Hippocampal formation (tissue), 2 donors: ENCODE measurements around the gene DAAM1.

Source experiments
- DNase-seq, 2 donors: peaks; one replicate each; lab custom pipeline; 2025; lab: John Stamatoyannopoulos, UW

DAAM1 gene

DNA sequence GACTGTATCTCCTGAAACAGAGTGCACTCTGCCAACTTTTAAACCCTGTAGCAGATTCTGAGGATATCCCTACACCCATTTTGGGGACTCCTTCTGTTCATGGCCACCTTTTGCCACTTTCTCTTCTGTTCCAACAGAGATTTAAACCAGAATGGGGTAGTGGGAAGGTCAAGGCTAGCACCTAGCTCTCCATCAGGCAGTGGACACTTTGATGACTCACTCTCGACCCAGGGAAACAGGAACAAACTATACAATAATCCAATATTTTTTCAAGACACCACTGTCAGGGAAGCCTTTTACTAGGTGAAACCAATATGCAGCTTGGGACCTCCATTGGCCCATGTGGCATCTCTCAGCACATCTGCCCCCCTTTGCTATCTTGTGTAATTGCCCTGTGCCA is 103.6 kb downstream of the DAAM1 start:
- no peak for DNase-seq

DNA sequence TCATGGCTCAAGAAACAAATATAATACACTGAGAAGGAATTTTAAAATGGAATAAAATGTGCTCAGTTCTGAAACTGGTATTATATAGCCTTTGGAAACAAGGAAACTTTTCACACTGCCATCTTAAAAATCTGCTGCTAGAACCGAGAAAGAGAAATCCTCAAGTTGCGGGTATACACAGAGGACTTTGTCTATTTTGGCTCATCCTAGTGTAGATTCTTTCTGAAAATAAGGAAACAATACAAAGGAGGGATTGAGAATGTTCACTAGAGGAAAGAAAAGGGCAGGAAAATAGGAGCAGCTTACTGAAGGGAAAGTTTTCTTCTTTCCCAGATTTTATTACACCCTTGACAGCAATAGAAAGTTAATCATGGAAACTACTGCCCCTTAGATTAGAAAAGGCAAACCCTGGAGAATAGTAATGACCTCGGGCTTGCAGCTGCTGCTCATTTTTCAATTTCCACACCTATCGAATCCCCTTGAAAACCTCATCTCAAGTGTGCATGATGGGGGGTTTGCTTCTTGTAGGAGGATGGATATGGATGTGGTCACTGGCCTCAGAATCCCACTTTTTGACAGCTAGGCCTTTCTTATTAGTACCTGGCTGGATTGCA is 104.6 kb downstream of the DAAM1 start:
- no peak for DNase-seq

DNA sequence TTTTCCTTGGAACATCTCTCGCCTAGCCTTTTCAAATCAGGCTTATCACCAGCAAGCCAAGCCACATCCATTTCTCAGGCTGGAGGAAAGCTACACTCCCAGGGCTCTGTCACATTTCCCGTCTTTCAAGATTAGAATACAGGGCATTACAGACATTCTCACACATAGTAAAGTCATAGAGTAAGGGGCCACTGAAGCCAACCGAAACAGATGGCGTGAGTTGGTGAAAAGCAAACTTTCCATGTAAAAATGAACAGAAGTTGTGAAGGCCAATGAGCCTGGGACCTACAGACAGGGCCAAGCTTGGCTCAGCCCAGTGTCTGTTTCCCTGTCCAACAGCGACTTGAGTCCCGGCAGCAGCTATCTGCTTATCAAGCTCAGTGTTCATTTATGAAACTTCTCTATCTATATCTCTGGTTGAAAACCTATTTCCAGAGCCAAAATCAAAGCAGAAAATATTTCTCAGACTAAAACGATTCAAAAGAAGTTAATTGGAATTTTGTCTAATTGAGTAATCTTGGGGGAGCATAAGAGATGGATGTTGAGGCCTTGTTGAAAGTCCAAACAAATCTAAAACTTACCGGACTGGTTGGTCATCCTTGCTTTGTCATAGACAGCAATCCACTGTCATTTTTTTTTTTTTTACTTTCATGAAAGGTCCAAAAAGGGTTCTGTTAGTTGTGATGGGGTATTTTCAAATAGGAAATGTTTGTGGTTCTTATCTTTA is 105.6 kb downstream of the DAAM1 start:
- DNase-seq, result no peak

DNA sequence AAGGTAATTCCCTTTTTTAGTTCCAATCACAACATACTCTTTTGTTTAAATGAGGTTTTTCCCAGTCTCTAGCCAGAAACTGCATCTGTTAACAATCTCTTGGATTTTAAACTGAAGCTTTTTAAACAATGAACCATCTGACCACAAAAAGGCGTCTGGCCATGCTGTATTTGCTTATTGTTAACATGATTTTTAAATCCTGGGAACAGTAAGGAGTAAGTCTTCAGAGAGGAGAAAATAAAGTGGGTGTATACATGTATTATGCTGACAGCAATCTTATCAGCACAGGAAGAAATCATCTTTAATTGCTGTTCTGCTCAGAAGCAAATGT is 106.2 kb downstream of the DAAM1 start:
- no peak for DNase-seq

DNA sequence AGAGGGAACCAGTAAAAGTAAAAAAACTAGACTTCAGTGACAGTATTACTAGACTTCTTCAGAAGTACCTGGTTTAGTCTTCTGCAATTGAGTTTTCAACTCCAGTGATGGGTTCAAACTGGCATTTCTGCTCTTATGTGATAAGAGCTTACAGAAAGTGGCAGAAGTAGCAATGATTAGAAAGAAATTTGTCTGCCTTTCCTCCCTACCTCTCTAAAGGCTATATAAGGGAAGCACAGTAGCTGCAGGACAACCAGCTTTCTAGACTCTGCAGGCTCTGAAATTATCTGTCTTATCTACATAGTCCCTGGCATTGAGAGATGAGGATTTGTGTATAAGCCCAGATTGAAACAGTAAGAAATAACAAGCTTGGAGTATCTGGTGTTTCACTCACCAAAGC is 107.5 kb downstream of the DAAM1 start:
- no peak for DNase-seq

DNA sequence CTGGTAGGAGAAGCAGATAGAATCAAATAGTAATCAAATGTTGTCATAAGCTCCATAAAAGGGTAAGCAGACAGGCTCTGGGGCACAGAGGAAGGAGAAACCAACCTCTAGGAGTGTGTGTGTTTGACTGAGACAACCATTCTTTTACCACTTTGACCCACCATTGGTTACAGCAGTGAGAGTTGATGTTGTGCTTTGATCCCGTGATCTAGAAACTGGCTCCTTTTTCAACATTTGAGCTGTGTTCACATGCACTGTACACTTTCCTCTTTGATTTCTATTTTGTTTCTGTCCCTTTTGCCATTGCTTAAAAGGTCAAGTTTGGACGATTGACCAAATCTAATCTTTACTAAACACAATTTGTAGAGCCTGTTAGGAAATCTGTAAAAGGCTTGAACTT is 108.0 kb downstream of the DAAM1 start:
- no peak for DNase-seq

DNA sequence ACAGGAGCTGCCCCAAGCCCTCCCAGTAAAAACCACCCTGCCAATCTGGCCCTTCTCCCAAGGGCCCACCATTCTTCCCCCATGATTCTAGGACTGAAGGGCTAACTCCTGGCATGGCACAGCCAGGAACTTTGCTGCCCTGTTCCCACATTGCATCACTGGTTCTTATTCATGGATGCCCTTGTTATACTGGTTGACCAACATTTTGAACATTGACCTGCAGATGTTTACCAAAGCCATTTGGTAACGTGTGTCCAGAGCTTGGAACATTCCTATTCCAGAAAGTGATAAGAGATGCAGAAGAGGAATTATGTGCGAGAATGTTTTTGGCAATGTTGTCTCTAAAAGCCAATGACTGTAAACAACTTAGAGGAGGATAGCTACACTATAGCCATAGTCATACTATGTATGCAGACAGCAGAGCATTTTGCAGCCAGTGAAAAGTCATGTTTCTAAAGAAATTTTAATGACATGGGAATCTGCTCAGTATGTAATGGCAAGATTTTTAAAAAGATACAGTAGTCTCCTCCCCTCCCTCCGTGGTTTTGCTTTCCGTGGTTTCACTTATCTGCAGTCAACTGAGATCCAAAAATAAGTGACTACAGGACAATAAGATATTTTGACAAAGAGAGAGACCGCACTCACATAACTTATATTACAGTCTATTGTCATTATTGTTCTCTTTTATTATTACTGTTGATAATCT is 108.8 kb downstream of the DAAM1 start:
- no peak for DNase-seq

DNA sequence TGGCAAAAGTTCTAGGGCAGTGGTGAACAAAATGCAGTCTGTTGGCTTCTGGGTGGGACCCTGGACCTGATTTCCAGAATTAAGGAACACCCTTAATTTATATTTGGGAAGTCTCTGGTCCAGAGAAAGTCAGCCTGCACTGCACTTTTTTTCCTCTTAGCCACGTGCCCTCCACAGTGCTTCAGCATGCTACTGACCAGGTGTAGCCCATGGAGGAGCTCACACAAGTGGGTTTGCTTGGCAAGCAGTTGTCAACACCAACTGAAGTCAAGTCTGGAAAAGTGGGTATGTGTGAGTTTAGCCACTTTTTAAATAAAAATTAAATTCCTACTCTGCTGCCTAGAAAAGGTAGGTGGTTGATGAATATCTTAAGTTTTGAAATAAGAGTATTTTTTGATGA is 111.3 kb downstream of the DAAM1 start:
- no peak for DNase-seq

DNA sequence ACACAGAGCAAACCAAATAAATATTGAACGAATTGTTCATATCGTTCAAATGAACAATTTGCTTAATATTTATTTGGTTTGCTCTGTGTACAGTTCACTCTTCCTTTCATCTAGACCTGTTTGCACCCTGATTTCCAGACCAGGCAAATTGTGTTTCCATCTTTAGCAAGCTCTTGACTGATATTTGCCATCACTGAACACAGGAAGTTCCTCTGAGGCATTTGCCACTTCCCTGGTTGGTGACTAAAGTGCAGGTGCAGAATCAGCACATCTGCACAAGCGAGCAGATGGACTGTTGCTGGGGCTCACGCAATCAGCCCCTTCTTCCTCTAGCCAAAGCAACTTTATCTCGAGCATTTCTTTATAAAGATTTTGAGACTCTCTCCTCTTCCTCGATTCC is 112.9 kb downstream of the DAAM1 start:
- DNase-seq, result no peak

DNA sequence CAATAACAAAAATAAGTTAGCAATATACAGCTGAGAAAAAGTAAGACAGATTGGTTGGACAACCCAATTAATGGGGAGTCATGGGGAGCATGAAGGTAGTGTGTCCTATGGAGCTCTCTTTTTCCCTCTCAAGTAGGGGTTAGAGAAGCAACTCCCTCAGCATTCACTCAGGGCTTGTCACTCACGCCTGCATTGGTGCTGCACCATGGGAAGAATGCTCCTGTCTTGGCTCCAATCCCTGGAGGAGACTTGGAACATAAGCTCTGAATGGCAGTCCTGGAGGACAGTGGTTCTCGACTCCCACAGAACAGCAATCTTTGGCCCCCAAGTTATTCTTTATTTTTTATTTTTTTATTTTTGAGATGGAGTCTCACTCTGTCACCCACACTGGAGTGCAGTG is 113.8 kb downstream of the DAAM1 start:
- no peak for DNase-seq

DNA sequence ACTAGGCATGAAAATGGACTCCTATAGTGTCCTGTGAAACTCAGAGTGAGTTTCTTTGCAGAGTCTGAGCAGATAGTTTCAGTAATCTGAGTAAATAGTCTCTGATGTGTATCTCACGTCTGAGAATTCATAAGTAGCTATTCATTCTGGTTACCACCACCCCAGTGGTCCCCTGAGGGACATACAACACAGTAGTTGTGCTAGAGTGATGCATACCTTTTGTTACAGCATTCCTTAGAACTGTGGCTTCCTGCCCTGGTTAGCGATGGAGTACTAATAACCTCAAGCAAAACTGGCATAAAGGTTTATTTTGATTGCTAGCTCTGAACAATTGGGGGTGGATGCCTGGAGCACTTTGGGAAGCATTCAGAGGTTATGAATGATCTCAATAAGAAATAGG is 114.7 kb downstream of the DAAM1 start:
- no peak for DNase-seq

DNA sequence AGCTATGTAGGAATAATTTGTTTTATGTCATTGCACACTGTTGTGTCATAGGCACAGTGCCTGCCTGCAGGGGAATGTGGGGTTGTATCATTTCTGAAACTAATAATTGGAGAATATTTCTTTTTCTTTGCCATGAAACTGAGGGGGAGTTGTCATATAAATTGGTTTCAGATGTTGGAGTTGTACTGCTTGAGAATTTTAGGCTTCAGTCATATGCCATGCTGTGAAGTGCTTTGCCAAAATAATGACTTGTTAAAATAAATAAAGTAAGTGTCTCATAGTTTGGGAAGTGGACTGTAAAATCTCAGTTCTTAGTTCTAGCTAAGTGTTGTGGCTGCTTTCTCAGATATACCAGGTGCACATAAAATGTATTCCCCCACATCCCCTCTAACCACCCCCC is 116.8 kb downstream of the DAAM1 start:
- no peak for DNase-seq

DNA sequence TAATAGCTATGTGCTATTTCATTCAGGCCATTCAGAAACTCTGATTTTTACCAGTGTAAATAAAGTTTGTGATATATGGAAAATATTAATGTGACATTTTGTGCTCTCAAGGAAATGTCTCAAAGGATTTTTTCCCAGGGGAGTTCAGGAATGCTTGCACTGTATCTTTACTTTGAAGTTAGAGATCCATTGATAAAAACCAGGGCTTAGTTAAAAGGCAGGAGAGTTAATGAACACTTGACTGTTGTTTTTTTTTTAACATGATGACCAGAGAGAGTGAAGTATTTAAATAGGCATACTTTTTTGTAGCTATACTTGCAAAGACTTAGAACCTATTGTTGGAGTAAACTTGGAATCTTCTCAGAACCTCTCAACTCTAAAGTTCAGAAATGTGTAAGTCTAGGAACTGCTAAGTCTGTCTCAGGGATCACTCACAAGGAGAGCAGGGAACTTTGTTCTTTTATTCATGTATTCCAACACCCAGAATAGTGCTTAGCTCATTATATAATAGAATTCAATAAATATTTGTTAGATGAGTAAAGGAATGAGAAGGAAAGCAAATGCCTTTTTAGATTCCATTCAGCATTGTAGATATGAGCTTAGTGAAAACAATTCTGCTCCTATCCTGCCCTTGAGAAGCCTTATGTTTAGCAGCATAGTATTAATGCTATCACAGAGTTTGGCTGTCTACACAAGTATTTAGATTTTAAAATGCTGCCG is 117.5 kb downstream of the DAAM1 start:
- no peak for DNase-seq

DNA sequence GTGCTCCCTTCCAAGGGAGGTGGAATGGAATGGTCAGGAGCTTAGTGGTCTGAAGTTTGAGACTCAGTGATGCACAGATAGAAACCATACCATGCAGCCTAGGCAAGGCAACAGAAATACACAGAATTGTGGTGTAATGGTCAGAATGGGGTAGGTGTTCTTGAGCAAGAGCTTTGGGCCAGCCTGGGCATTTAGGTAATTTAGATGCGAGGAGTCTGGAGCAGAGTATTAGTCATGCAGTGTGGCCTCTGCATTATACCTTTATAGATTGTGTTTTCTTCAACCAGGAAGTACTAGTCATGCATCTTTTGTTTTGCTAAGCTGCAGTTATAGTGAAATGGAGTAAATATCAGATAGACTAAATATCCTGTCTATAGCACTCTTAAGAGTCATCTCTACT is 118.3 kb downstream of the DAAM1 start:
- no peak for DNase-seq

DNA sequence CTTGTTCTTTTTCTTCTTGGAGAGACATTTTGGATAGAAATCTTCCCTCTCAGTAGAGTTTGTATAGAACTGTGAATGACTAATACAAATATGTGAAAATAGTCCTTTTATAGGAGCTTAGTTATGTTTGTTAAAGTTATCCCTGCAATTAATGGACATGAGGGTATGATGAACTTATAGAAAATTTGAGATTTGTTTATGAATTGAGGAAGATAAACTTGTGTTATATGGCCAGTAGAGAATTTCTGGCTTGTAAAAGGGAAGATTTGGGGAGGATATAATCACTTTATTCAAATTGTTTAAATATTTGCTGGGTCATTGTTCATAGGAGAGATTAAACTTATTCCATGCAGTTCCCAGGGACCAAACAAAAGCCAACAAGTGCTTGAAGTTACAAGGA is 119.6 kb downstream of the DAAM1 start:
- no peak for DNase-seq

DNA sequence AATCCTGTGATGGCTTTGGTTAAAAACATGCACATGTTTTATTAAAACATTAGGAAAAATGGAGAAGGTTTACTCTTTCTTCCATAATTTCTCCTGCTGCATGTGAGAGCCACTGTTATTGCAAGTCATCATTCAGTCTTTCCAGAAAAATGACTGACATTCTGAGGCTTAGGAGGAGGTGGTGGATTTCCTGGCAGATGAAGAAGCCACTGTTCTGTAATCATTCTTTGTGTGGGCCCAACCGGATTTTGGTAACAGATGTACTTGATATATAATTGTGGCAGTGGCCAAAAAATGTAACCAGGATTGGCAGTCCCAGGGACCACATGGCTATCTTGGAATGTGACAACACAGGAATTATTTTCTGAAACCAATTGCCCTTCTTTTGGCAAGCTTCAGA is 120.2 kb downstream of the DAAM1 start:
- DNase-seq, result no peak

DNA sequence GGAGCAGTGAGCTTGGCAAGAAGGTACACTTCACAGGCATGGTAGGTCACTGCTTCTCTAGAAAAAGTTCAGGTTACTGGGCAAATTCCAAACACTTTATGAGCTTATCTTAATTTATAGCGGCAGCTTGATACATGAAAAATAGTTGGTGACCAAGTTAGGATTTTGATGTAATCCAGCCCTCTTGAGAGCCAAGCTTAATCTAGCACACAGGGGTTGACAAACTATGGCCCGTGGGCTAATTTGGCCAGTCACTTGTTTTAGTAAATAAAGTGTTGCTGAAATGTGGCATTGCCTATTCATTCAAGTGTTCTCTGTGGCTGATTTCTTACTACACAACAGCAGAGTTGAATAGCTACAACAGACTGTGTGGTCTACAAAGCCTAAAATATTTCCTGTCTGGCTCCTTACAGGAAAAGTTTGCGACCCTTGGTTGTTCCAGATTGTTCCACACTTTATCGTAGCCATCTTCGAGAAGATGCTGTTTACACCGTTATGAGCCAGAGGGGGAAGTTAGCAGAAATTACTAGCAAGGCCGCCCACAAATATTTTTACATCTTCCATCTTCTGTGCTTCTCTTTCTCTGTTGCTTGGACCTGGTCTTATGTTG is 120.9 kb downstream of the DAAM1 start:
- DNase-seq, result no peak

DNA sequence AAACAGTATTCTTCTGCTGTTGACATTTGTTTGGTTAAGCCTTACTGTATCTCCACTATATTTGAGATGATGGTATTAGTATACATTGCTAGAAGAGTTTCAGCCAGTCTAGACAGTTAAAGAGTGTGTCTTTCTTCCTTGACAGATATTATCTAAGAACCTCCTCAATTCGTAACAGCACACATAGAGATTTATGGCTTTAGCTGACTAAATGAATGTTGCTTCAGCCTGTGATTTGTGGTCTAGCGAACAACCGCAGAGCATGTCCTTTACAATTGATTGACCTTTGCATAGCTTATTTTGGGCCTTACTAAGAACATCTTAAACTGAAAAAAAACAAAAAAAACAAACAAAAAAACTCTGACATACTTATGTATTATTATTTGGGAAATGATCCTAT is 122.2 kb downstream of the DAAM1 start:
- DNase-seq, result no peak

DNA sequence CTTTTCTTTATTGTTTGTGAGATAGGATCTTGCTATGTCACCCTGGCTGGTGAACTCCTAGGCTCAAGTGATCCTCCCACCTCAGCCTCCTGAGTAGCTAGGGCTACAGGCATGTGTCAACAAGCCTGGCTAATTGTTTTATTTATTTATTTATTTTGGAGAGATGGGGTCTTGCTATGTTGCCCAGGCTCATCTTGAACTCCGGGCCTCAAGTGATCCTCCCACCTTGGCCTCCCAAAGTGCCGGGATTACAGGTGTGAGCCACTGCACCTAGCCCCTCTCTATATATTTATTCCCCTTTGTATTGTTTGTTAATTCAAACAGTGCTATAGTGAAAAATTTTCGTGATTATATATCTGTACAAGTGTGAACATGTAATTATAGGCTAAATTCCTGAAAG is 123.3 kb downstream of the DAAM1 start:
- DNase-seq, result no peak

DNA sequence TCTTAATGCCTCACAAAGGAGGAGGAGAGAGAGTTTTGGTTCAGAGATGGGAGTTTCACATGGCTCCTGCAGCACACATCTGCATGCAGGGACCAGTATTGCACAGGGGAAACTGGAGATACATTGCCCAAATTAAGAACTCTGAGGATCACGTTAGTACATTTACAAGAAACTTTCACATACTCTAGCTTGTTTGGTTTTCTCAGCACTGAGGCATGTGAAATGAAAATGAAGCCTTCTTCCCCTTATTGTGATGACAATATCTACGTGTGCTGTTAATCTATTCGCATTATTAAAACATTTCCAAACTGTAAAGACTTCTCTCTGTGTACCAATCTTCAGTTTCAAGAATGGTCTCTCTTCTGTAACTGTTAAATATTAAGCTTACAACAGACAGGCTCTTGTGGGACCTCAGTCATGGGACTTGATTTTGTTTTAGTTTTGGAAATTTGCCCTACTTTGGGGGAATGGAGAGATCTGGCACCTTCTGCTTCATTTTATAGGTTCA is 124.7 kb downstream of the DAAM1 start:
- no peak for DNase-seq

DNA sequence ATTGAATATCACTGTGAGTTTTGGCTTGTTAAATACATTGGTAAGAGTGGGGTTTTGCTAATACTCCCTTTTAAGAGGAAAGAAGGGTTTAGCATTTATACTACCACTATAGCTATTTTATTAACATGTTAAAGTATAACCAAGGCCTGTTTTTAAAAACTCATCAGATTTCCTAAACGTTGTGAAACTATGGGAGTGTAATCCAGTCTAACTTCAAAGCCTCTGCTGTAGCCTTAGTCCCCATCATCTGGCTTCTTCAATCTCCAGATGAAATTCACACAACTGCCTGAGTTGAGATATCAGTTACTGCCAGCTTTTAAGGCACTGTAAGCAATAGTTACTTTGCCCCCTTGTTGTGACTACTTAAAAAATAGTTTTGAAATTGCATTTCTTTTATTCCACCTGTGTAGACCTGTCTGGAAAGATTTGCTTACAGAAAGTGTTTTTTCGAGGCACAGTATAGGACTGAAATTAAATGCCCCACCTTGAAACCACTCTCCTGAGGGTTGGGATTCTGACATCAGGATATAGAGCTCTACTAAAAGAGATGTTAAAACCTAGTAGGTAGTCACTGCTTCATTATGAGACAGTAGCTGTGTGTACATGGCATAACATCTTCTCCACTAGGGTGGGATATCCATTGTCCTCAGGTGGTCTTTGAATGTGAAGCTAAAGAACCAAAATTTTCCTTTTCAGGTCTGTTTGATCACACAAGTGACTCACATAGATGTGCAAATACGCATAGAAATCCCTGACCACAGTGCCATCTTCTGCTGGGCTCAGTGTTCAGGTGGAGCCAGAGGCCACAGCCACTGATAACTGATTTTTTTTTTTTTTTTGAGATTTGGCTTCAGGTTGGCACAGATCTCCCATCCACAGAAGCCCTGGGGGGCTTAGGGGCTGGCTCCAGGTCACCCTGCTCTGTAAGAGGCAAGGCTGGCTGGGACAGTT is 125.5 kb downstream of the DAAM1 start:
- DNase-seq, result no peak
